Sigmoid colon (tissue), 4 donors: ENCODE data around the gene SPTLC2.

Experiments used
- CTCF ChIP-seq, 4 experiments: fragments of 450-650 bp in 3 of 4; fragments of 200-600 bp in 1 of 4; IDR thresholded peaks; one replicate each; pipeline ENCODE4 v1.5.1; 2016 to 2019; ENCODE audit warnings: antibody characterized with exemption in 4 of 4, mild to moderate bottlenecking in 3 of 4, moderate library complexity in 2 of 4
- EP300 ChIP-seq, 4 donors: sonication (generic); formaldehyde crosslinking; IDR thresholded peaks; one replicate each; pipeline ENCODE4 v1.6.1; 2017; ENCODE audit warnings: antibody characterized with exemption in 4 of 4
- POLR2A ChIP-seq, 2 donors: fragments of 450-650 bp; IDR thresholded peaks; one replicate each; pipeline ENCODE4 v1.6.1; 2016; ENCODE audit warnings: antibody characterized with exemption in 2 of 2, mild to moderate bottlenecking in 2 of 2, moderate library complexity in 2 of 2
- POLR2AphosphoS5 ChIP-seq, 4 donors: sonication (generic); formaldehyde crosslinking; IDR thresholded peaks; one replicate each; pipeline ENCODE4 v1.6.1; 2017; ENCODE audit warnings: antibody characterized with exemption in 4 of 4

- TF ChIP-seq CTCF (IDR thresholded peaks at IDR 0.05): no peak
- no peak for TF ChIP-seq EP300 (IDR thresholded peaks at IDR 0.05)
- no peak for TF ChIP-seq POLR2AphosphoS5 (IDR thresholded peaks at IDR 0.05)
- no peak for TF ChIP-seq POLR2A (IDR thresholded peaks at IDR 0.05)
Measured at GRCh38 chr14:77580964-77581505, 35.4 kb downstream of the SPTLC2 start.
